ENCODE data around the gene TSPYL1. TPM values are rescaled to one million over a fixed set of nuclear protein-coding genes. Genes with fewer than 3 reads are reported as not detected.

Gene TSPYL1
- total RNA-seq, 1 experiment from 2014 or later, result 68.6 TPM

- TF ChIP-seq FOXP1 (CRISPR knock-in tag; IDR thresholded peaks at IDR 0.05; ENCODE audit: borderline replicate concordance) (no peak), AFF4 (CRISPR knock-in tag; IDR thresholded peaks at IDR 0.05; ENCODE audit: borderline replicate concordance) (no peak), ZNF512 (CRISPR knock-in tag; IDR thresholded peaks at IDR 0.05; ENCODE audit: borderline replicate concordance) (no peak), KAT7 (CRISPR knock-in tag; IDR thresholded peaks at IDR 0.05; ENCODE audit: borderline replicate concordance) (no peak), CREB1 (CRISPR knock-in tag; IDR thresholded peaks at IDR 0.05) (no peak), ZNF317 (CRISPR knock-in tag; IDR thresholded peaks at IDR 0.05; ENCODE audit: borderline replicate concordance, low read depth) (no peak), JAZF1 (CRISPR knock-in tag; IDR thresholded peaks at IDR 0.05) (no peak)
These were observed 35.4 kb downstream of the TSPYL1 start (continued) for GRCh38 chr6:116244284-116244683.

GRCh38 chr6:116239856-116240255 lies 39.9 kb downstream of the TSPYL1 start:
- no peaks in the 10 kb centered on the region for H3K27me3 Mint-ChIP-seq (ENCODE audit: low read depth)
- H3K9me3 Mint-ChIP-seq, result peaks cover 4% of the 10 kb centered on the region; the same call in 1 of the 2 replicates
- ChIA-PET CTCF (no interaction called here), POLR2A (no interaction called here)
- DNase-seq (ENCODE audit: low spot score), result no peak
- TF ChIP-seq CREB1 (CRISPR knock-in tag; IDR thresholded peaks at IDR 0.05), result no peak
- TF ChIP-seq STAT6 (CRISPR knock-in tag; conservative IDR thresholded peaks at IDR 0.05; ENCODE audit: low read depth), result no peak
- TF ChIP-seq ATF2 (CRISPR knock-in tag; IDR thresholded peaks at IDR 0.05; ENCODE audit: borderline replicate concordance, low read depth), result no peak
- no peak overlapping the region for H3K27ac Mint-ChIP-seq
- H3K4me3 Mint-ChIP-seq, result no peak overlapping the region
- no peaks in the 10 kb centered on the region for H3K4me1 Mint-ChIP-seq
- peaks cover 15% of the 10 kb centered on the region for H3K36me3 Mint-ChIP-seq
- ATAC-seq, result no peak

GRCh38 chr6:116239256-116239655 lies 40.5 kb downstream of the TSPYL1 start:
- Mint-ChIP-seq H3K36me3 (peaks cover 15% of the 10 kb centered on the region), H3K4me1 (no peaks in the 10 kb centered on the region), H3K4me3 (no peak overlapping the region), H3K9me3 (peaks cover 4% of the 10 kb centered on the region; the same call in 1 of the 2 replicates), H3K27me3 (ENCODE audit: low read depth) (no peaks in the 10 kb centered on the region), H3K27ac (no peak overlapping the region)
- ChIA-PET POLR2A (no interaction called here), CTCF (no interaction called here)
- ATAC-seq, result no peak
- DNase-seq (ENCODE audit: low spot score), result no peak
- no peak for TF ChIP-seq ZNF425 (CRISPR knock-in tag; conservative IDR thresholded peaks at IDR 0.05)
- TF ChIP-seq SMAD3 (CRISPR knock-in tag; IDR thresholded peaks at IDR 0.05; ENCODE audit: borderline replicate concordance), result no peak
- no peak for TF ChIP-seq TP53 (CRISPR knock-in tag; IDR thresholded peaks at IDR 0.05)
- TF ChIP-seq ZBTB21 (CRISPR knock-in tag; IDR thresholded peaks at IDR 0.05; ENCODE audit: borderline replicate concordance), result no peak
- TF ChIP-seq NR2C2 (CRISPR knock-in tag; IDR thresholded peaks at IDR 0.05), result no peak
- no peak for TF ChIP-seq MLX (CRISPR knock-in tag; IDR thresholded peaks at IDR 0.05)
- no peak for TF ChIP-seq FOXP1 (CRISPR knock-in tag; IDR thresholded peaks at IDR 0.05; ENCODE audit: borderline replicate concordance)
- TF ChIP-seq TEAD1 (CRISPR knock-in tag; IDR thresholded peaks at IDR 0.05), result no peak
- TF ChIP-seq KAT7 (CRISPR knock-in tag; IDR thresholded peaks at IDR 0.05; ENCODE audit: borderline replicate concordance), result no peak
- TF ChIP-seq EMX1 (CRISPR knock-in tag; IDR thresholded peaks at IDR 0.05), result no peak
- no peak for TF ChIP-seq PREB (CRISPR knock-in tag; IDR thresholded peaks at IDR 0.05; ENCODE audit: borderline replicate concordance)
- no peak for TF ChIP-seq NFE2L1 (CRISPR knock-in tag; IDR thresholded peaks at IDR 0.05)
